SKM-1 (cell line): Measurements from ENCODE around the gene FIBCD1.

Source experiments
- DNase-seq: peaks from one replicate; lab custom pipeline; 2025; ENCODE audit not compliant: unreplicated experiment; lab: John Stamatoyannopoulos, UW

FIBCD1 gene

DNA sequence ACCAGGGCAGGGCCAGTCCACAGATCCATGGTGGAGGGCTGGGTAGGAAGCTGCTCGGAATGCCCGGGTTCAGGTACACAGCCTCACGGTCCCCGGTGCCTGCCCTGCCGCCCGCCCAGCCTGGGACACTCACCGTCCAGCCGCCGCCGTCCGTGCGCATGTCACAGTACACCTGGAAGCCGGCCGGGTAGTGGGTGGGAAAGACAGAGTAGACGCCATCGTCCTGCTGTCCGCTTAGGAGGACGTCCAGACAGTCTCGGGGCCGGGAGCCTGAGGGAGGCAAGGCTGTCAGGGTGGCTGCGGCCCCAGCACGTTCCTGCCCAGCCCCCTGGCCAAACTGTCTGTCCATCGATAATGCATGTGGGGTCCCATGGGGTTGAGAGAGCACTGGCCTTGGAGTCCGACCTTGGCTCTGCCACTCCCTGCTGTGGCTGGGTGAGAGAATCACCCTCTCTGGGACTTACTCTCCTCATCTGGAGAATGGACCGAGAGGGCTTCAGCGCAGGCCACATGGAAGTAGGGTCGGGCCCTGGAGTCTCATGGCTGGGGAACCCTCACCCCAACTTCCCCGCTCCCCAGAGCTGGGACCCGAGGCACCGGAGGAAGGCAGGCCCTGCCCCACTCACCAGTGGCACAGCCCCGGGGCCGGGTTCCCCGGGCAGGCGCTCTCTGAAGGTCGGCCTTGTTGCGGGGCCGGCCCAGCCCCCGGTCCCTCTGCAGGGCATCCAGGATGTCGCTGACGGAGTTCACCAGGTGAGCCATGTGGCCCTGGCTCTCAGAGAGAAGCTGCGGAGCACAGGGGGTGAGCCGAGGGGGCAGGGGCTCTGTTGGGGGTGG is 15.2 kb downstream of the FIBCD1 start:
- no peak for DNase-seq

DNA sequence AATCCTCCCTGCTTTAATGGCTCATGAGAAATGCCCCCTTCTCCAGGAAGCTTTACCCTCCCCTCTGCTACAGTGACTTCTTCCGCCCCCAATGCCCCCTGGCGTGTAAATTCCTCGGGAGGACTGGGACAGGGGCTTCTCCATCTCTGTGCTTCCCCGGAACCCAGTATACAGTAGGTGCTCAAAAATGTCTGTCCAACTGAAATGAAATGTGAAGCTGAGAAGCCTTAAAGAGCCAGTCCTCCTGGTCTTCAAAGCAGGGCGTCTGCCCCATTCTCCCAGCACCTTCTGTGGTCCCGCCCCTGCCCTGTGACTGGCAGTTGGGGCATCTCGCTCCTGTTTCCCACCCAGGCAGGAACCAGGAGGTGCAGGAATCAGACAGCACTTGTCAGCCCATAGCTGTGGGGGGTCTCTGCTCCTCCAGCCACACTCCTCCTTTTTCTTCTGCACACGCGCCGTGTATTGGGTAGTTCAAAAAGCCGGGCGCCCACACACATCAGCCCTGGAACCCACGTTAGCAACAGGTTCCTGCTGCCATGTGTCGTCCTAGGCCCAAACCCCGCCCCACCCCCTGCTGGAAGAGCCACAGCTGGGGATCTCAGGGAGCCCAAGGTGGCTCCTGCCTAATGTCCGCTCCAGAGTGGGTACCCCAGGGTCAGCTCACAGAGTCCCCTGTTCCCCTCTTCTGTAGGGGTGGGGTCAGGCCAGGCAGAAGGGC is 16.0 kb downstream of the FIBCD1 start:
- DNase-seq: no peak

DNA sequence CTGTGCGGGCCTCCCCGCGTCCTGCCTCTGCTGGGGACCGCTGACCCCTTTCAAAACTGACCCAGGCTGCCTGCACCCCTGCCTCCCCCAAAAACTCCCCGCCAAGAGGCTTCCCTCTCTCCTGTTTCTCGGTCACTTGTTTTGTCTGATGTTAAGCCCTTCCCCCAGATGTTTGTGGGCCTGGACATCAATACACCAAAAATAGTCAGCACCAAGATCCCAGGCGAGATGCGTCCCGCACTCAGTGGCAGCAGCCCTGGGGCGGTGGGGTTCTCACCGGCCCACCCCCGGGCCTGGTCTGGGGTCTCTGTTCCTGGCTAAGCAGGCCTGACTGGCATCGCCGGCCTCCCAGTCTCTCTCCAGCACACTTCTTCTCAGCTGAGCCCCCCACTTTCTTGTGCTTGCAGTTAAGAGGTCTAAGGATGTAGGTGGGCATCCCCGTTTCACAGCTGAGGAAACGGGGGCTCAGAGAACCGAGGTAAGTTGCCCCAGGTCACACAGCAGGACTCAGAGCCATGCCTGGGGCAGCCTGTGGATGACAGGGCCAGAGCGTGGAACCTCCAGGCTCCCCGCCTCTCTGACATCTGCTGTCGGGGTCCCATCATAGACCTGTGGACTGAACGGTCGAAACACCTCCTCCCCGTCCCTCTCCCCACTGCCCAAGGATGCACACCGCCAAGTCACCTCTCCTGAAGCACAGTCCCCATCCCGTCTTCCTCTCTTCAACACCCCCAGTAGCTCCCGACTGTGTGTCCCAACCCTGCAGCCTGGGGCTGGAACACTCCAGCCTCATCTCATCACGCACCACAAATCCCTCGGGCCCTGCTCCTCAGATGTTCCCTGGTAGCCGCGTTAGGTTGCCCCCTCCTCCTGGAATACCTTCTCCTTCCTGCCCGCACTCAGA is 16.8 kb downstream of the FIBCD1 start:
- no peak for DNase-seq

DNA sequence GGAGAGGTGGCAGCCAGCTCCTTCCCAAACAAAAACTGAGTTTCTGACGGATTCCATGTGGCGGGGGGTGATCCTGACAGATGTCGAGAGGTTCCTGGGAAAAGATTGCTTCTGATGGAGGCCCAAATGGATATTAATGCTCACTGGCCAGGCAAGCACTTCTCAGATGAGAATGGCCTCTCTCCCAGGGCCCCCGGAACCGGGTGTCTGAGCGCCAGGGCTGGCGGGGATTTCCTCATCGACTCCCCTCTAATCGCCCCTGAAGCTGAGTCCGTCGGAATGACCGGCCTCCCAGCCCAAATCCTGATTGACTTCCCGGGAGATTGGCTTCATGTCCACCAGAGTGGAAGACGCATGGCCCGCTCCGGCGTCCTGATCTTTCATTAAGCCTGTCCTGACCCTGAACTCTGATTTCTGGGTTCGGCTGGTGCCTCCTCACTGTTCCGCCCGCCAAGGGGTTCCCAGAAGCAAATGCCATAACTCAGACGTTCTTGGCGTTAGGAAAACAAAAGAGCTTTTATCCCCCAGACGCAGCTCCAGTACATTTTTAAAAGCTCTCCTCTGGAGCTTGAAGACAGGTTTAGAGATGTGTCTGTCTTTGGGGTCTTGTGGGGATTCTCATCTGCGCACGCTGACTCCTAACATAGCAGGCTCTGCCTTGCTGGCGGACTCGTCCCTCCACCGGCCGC is 17.6 kb downstream of the FIBCD1 start:
- no peak for DNase-seq

DNA sequence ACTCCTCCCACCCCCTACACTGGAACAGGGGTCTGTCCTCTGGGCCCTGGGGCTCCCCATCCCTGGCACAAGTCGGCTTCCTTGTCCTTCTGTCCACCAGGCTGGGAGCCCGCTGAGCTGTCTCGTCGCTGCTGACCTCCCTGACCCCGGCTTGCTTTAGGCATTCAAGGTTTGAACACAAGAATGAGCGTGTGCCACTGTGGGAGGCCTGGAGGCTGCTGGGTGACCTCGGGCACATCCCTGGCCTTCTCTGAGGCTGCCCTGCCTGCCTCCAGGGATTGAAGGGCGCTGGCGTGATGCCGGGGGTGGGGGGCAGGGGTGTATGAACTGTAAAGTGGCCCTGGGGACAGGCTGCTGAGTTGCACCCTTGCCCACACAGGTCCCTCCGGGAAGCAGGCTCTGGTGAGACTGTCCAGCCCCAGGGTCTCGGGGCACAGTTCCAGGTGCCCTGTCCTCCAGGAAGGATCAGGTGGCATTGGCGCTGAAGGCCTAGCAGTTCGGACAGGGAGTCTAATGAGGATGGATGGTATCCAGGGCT is 18.2 kb downstream of the FIBCD1 start:
- DNase-seq: no peak

DNA sequence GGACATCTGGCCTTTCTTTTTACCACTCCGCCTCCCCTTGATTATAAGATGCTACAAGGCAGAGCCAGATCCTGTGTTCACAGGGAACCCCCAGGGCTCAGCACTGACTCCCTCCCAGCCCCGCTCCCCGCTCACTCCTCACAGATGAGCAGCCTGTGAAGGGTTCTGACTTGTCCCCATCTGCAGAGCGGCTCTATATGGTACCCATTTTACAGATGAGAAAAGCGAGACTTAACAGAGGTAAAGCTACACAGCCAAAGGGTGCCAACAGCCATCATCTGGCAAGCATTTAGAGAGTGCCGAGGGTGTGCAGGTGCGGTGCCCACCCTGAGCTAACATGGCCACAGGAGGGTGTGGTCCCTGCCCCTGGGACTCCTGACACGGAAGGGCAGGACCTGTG is 18.8 kb downstream of the FIBCD1 start:
- DNase-seq: no peak

DNA sequence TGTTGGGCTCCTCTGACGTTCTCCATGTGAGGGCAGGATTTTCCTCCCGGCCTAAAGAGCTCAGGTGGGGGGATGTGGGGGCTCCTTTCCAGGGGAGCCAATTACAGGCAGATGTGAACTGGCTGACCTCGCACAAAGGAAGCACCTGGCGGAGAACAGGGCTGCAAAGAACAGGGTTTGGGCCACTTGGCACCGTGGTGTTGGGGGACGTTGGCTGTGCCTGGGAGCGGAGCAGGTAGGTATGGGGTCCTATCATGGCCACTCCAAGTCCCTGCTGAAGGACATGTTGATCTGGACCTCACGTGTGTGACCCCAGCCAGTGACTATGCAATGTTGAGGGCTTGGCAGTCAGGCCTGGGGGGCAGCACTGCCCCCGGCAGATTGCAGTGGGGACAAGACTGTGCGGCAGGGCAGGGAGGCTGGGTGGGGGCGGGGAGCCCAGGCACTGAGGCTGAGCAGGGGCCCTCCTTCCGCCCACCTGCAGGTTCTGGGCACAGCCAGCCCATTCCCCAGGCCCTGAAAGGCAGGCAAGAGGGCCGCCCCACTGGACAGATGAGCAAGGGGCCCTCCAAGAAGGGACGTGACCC is 19.4 kb downstream of the FIBCD1 start:
- DNase-seq: no peak

DNA sequence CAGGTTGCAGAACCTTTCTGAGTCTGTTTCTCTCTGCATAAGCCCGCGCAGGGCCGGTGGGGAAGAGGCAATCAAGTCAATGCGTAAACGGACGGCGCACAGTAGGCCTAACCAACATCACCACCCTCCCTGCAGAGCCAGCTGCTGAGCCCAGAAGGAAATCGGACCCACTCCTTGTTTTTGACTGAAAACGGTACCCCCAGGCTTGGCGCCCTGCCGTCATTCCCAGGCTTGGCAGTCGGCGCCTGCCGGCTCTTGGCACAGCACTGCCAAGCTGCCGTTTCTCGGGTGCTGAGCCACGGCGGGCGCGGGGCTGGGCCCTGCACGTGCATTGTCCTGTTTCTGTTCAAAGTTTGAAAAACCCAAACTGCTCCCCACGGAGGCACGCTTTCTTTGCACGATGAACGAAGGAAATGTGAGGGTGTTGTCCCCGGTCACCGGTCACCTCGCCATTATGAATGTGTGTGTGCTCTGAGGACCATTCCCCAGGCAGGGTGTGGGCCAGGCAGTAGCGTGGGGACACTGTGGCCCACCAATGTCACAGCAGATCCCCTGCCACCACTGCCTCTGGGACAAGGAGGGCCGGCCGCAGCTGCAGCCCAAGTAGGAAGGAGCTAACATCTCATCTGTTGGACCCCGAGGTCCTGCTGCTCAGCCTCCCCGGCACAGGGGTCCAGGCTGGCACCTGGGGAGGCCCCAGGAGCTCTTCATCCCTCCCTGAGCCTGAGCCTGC is 20.1 kb downstream of the FIBCD1 start:
- DNase-seq: no peak

DNA sequence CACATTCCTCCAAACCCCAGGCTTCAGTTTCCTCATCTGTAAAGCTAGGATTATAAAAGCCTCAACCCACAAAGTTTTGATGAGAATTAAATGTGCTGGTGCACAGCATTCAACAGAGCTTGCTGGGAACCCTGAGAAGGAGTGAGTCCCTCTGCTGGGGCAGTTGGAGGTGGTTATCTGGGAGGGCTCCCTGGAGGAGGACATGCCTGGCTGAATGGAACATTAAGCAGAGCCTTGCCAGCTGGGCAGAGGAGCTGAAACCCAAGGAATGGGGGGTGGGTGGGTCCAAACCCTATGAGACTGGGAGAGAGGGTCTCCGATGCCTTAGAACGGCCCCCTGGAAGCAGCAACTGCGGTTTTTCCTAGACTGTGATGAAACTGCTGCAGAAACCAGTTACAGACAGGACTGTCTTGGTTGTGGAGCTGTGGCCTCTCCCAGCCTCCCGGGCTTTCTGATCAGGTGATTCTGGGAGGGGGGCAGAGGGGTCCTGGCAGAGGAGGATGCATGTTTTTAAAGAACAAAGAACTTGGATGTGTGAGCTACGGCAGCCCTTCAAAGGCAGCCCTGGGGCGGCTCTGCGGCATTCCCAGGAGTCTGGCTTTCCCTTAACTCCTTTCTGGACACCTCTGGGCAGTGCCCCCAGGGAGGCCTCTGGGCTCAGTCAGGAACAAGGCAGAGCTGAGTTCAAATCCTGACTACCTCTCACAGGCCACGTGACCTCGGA is 20.8 kb downstream of the FIBCD1 start:
- DNase-seq: no peak

DNA sequence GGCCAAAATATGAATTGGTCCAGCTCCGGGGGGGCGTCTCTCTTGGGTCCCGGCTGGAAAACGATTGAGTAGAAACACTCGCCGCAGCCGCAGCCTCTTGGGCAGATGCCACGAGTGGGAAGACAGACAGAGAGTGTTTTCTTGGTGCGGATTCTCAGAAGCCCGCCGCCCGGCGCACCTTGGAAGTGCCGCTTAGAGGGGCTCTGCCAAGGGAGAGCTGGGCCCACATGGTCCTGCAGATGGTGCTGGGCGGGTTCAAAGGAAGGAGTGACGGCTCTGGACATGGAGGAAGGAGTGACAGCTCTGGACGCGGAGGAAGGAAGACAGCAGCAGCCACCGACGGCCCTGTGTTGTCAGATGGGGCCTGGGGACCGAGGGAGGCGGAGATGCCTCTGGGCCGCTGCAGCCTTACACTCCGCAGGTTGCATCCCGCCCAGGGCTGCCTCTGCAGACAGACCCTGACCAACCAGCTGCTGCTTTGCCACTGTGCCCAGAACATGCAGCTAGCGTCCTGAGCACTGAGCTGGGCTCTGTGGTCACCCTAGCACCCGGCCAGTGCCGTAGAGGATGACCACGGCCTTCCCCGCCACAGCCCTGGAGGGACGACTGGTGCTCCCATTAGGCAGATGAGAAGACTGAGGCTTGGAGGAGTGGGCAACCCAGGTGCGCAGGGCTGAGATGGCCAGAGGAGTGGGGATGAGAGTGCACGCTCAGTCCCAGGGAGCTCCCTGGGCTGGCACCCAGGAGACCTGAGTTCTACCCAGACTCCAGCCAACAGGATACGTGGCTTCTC is 21.7 kb downstream of the FIBCD1 start:
- DNase-seq: no peak

DNA sequence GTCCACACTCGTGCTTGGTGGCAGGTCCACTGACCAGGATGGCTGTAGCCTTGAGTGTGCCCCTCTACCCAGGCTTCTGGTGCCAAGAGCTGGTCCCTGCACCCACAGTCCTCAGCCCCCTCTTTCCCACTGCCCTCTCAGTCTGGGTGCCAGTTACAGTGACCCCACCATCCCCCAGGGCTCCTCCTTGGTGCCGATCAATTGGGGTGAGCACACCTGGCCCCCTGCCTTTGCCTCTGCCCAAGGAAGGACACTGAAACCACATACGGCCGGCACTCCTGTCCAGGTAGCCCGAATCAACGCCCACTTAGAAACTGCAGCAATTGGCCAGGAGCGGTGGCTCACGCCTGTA is 24.0 kb downstream of the FIBCD1 start:
- DNase-seq: no peak

DNA sequence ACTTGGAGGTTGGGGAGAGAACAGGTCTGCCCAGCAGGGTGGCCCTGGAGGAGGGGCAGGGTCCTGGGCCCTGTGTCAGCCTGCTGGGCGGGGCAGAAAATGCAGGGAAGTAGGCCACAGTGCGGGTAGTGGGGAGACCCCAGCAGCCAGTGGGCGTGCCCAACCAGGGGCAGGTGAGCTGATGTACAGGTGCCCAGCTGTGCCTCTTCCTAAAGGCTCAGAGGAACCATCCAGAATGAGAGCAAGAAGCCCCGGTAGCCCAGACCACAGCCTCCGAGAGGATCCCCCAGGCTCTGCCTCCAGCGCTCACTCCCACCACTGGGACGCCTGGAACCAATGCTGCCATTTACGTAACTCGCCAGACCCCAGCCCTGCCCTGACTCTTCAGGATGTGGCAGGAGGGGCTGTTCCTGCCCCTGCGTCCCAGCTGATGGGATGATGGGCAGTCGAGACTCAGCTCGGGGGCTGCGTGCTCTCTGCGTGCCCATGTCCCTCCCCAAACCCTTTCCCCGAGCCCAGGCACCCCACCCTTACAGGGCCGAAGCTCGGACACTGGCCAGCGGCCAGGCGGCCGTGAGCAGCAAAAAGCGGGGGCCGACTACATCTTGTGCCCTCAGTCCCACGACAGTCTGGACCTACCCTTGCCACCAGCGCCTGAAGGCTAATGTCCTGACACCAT is 24.5 kb downstream of the FIBCD1 start:
- no peak for DNase-seq

DNA sequence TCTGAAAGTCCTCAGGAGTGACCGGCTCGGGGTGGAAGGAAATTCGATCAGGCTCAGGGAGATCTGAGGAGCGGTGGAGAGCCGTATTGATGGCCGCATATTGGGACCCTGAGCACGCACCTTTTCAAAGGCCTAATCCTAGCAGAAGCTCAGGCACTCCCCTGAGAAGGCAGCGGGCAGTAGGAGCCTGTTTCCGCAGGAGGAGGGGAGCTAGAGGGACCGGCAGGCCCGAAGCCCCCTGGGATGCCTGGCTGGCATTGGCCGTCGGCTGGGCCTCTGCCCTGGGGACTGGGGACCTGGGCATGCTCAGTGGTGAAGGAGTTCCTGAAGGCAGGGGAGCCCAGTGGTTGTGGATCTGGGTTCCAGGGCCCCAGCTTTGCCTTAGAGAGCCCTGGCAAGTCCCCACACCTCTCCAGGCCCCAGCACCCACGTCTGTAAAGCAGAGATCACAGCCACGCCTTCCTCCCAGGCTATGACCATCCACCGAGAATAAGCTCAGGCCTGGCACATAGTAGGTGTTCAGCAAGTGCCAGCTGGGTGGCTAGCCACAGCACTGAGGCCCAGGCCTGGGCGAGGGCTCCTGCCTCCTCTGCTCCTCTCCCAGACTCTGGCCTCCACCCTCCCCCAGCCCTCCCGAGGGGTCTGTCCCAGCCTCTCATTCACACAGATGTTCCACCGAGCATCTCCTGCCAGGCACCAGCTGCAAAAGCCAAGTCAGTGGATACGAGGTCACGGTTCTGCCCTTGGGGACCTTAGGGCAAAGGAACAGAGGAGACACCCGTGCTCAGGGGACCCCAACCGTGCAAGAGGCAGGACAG is 25.2 kb downstream of the FIBCD1 start:
- DNase-seq: no peak

DNA sequence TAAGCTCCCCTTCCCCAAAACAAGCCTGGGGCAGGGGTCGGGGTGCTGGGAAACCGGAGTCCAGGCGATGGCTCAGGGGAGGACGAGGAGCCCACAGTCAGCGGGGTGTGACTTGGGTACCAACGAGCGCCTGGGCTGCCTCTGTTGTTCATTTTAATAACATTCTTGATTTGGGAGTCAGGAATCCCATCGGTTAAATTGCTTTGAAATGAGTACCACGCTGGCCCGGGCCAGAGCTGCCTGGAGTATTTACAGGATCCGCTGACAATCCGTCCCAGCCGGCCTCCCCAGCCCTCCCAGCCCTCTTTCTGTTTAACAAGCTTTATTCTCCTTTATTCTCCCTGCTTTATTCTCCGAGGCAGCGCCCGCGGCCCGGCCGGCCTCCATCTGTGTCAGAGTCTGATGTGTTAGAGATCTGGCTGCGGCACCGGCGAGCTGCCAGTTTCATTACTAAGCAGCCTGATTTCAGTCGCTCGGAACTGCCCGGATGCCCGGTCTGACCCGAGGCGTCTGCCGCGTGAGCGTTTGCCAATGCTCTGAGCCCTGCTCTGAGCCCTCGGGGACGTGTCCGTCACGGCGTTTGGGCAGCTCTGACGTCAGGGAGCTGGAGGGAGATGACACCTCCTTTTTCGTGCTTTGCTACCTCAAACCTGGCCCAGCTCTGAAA is 26.0 kb downstream of the FIBCD1 start:
- DNase-seq: no peak

DNA sequence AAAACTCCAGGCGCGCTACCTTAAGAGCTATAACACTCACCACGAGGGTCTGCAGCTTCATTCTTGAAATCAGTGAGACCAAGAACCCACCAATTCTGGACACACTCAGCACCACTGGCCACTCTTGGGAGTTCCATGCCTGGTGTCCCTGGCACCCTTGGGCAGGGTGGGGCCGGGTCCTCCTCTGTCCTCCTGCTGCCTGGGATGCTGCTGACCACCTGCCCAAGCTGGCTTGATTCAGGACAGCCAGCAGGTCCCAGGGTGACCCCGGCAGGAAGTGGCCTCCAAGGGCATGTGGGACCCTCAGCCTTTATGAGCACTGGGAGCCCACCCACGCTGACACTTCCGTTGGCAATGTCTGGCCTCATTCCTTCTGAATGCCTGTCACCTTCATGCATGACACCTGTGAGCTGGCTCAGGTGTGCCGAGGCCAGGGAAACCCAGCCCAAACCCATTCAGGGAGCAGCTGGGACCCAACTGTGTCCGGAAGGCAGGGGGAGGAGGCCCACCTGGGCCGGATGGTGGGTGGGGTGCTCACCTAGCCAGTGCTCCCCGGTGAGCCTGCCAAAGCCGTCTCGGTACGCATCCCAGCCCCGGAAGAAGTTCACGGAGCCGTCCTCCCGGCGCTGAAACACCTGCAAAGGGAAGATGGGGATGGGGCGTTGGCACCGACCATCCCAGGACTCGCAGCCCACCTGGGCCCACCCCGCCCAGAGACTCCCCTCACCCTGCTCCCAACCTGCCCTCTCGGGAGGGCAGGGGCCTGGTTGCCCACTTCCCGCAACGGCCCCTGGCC is 27.6 kb downstream of the FIBCD1 start:
- no peak for DNase-seq
